ENCODE data around the gene ARMC7. TPM values are rescaled to one million over a fixed set of nuclear protein-coding genes. Genes with fewer than 3 reads are reported as not detected.
"Not testable (repeated sequence)": the region's sequence is repeated elsewhere in the genome, so short reads cannot be mapped to it uniquely, and the experiment has no call there.

The ARMC7 gene
- polyA plus RNA-seq, 1 donor from 2014 or later = 3.7 TPM

DNA sequence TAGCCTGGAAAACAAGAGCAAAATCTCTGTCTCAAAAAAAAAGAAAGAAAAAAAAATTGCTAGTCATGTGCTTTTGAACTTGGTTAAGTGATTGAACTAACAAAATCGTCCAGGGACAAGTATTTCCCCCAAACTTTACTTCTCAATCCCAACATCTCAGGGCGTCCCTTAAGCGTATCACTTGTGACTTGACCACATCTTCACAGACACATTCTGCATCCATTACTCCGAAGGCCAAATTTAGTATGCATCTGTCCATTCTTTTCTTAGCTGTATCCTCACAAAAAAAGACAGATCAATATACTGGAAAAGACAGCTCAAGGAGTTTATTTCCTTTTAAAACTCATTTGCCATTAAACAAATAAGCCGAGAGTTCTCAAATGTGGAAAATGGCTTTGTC, 50.4 kb downstream of the ARMC7 start:
- Histone ChIP-seq H3K9me3 (ENCODE audit: low read length) (no peaks in the 10 kb centered on the region), H4K20me1 (ENCODE audit: insufficient read depth) (no peaks in the 10 kb centered on the region), H3K4me2 (ENCODE audit: low read length) (no peak overlapping the region), H3K27ac (ENCODE audit: low read length) (no peak overlapping the region), H3K9me2 (ENCODE audit: insufficient read depth, low read length) (no peaks in the 10 kb centered on the region), H3K9ac (ENCODE audit: low read length) (no peak overlapping the region), H3K36me3 (ENCODE audit: insufficient read depth, low read length) (peaks cover 6% of the 10 kb centered on the region), H3K79me2 (replicated peaks; ENCODE audit: insufficient read depth, low read length) (peaks cover 7% of the 10 kb centered on the region), H3K27me3 (ENCODE audit: insufficient read depth, low read depth, low read length) (no peaks in the 10 kb centered on the region), H3F3A (ENCODE audit: insufficient read depth, low read length, poor library complexity, severe bottlenecking) (peaks cover 2% of the 10 kb centered on the region), H3K4me3 (ENCODE audit: low read length) (no peak overlapping the region), H2AFZ (ENCODE audit: low read depth, low read length) (no peak overlapping the region)
- TF ChIP-seq SMC3 (conservative IDR thresholded peaks at IDR 0.05; ENCODE audit: poor library complexity) = no peak
- TF ChIP-seq POLR2AphosphoS5 (IDR thresholded peaks at IDR 0.05) = no peak
- no peak for TF ChIP-seq RAD21 (conservative IDR thresholded peaks at IDR 0.05)
- TF ChIP-seq, protein P1, sequence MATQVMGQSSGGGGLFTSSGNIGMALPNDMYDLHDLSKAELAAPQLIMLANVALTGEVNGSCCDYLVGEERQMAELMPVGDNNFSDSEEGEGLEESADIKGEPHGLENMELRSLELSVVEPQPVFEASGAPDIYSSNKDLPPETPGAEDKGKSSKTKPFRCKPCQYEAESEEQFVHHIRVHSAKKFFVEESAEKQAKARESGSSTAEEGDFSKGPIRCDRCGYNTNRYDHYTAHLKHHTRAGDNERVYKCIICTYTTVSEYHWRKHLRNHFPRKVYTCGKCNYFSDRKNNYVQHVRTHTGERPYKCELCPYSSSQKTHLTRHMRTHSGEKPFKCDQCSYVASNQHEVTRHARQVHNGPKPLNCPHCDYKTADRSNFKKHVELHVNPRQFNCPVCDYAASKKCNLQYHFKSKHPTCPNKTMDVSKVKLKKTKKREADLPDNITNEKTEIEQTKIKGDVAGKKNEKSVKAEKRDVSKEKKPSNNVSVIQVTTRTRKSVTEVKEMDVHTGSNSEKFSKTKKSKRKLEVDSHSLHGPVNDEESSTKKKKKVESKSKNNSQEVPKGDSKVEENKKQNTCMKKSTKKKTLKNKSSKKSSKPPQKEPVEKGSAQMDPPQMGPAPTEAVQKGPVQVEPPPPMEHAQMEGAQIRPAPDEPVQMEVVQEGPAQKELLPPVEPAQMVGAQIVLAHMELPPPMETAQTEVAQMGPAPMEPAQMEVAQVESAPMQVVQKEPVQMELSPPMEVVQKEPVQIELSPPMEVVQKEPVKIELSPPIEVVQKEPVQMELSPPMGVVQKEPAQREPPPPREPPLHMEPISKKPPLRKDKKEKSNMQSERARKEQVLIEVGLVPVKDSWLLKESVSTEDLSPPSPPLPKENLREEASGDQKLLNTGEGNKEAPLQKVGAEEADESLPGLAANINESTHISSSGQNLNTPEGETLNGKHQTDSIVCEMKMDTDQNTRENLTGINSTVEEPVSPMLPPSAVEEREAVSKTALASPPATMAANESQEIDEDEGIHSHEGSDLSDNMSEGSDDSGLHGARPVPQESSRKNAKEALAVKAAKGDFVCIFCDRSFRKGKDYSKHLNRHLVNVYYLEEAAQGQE (IDR thresholded peaks at IDR 0.05; ENCODE audit: borderline replicate concordance) = no peak
- no peak for TF ChIP-seq EP300 (conservative IDR thresholded peaks at IDR 0.05; ENCODE audit: poor library complexity, severe bottlenecking)
- no peak for TF ChIP-seq CTCF (IDR thresholded peaks at IDR 0.05; ENCODE audit: poor library complexity, severe bottlenecking)
- no peak for TF ChIP-seq TAF1 (IDR thresholded peaks at IDR 0.05; ENCODE audit: low read depth)
- TF ChIP-seq EZH2 (IDR thresholded peaks at IDR 0.05; ENCODE audit: borderline replicate concordance, insufficient read depth, low read length, poor library complexity, severe bottlenecking) = no peak
- TF ChIP-seq MXI1 (conservative IDR thresholded peaks at IDR 0.05; ENCODE audit: poor library complexity, severe bottlenecking) = no peak

GRCh38 chr17:75163074-75163473, 53.3 kb downstream of the ARMC7 start:
- H2AFZ ChIP-seq (ENCODE audit: low read depth, low read length) = no peak overlapping the region
- H3K79me2 ChIP-seq (replicated peaks; ENCODE audit: insufficient read depth, low read length) = peaks cover 7% of the 10 kb centered on the region
- no peaks in the 10 kb centered on the region for H3K36me3 ChIP-seq (ENCODE audit: insufficient read depth, low read length)
- H3K9me3 ChIP-seq (ENCODE audit: low read length) = no peaks in the 10 kb centered on the region
- no peak overlapping the region for H3K4me2 ChIP-seq (ENCODE audit: low read length)
- H3K27me3 ChIP-seq (ENCODE audit: insufficient read depth, low read depth, low read length) = no peaks in the 10 kb centered on the region
- H3F3A ChIP-seq (ENCODE audit: insufficient read depth, low read length, poor library complexity, severe bottlenecking) = no peaks in the 10 kb centered on the region
- H4K20me1 ChIP-seq (ENCODE audit: insufficient read depth) = no peaks in the 10 kb centered on the region
- H3K9me2 ChIP-seq (ENCODE audit: insufficient read depth, low read length) = no peaks in the 10 kb centered on the region
- H3K4me3 ChIP-seq (ENCODE audit: low read length) = no peak overlapping the region
- no peak overlapping the region for H3K9ac ChIP-seq (ENCODE audit: low read length)
- TF ChIP-seq EZH2 (IDR thresholded peaks at IDR 0.05; ENCODE audit: borderline replicate concordance, insufficient read depth, low read length, poor library complexity, severe bottlenecking) (no peak), SMC3 (conservative IDR thresholded peaks at IDR 0.05; ENCODE audit: poor library complexity) (no peak), RAD21 (conservative IDR thresholded peaks at IDR 0.05) (no peak), TAF1 (IDR thresholded peaks at IDR 0.05; ENCODE audit: low read depth) (no peak), POLR2AphosphoS5 (IDR thresholded peaks at IDR 0.05) (no peak), CTCF (IDR thresholded peaks at IDR 0.05; ENCODE audit: poor library complexity, severe bottlenecking) (no peak), EP300 (conservative IDR thresholded peaks at IDR 0.05; ENCODE audit: poor library complexity, severe bottlenecking) (no peak), MXI1 (conservative IDR thresholded peaks at IDR 0.05; ENCODE audit: poor library complexity, severe bottlenecking) (no peak)
- TF ChIP-seq, protein P1 (IDR thresholded peaks at IDR 0.05; ENCODE audit: borderline replicate concordance) = no peak
- no peak overlapping the region for H3K27ac ChIP-seq (ENCODE audit: low read length)

- H3K9me3 ChIP-seq (ENCODE audit: low read length); H3K79me2 ChIP-seq (replicated peaks; ENCODE audit: insufficient read depth, low read length); H3K27me3 ChIP-seq (ENCODE audit: insufficient read depth, low read depth, low read length); H3K4me3 ChIP-seq (ENCODE audit: low read length); H3K9me2 ChIP-seq (ENCODE audit: insufficient read depth, low read length); H3K36me3 ChIP-seq (ENCODE audit: insufficient read depth, low read length); H4K20me1 ChIP-seq (ENCODE audit: insufficient read depth); H3K9ac ChIP-seq (ENCODE audit: low read length); H3K4me2 ChIP-seq (ENCODE audit: low read length); H3F3A ChIP-seq (ENCODE audit: insufficient read depth, low read length, poor library complexity, severe bottlenecking); H2AFZ ChIP-seq (ENCODE audit: low read depth, low read length); H3K27ac ChIP-seq (ENCODE audit: low read length): not testable (repeated sequence)
These were observed 54.8 kb downstream of the ARMC7 start for GRCh38 chr17:75164606-75165005.

Data from neural cell (in vitro differentiated cells).